Stimulated activated CD4-positive, alpha-beta T cell treated with anti-CD3 and anti-CD28 coated beads, TNF-alpha, amount 100 ng/mL, for 4 hours (primary cell): ENCODE results near the gene DCX.

Experiments used
- DNase-seq, 3 experiments: peaks; one replicate each; pipeline ENCODE4 v3.0.0-alpha.2; 2020; ENCODE audit warnings: low read depth in 3 of 3

Gene DCX

GRCh38 chrX:111411983-111412382 is at the start of gene DCX:
Gene DCX, minus strand, starts transcription at chrX:111412192. Its CDS starts 1,794 bp downstream, at chrX:111410398.
- no peak for DNase-seq

DNA sequence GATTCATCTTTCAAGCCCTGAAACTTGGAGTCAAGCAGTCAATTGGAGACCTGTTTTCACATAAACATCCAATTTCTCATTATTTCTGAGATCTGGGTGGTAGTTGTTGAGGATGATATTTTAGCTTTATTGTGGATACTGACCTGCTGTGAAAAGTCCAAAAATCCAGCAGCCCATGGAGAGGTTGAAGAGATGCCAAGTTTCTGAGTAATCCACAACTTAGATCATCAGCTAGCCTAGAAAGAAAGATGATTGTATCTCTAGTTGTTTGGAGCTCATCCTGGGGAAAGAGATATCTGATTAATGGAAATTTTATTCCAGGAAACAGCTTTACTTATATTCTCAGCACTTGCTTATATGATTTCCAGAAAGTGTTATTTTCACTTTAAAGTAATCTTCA is 48.6 kb upstream of the DCX start:
- DNase-seq = no peak

DNA sequence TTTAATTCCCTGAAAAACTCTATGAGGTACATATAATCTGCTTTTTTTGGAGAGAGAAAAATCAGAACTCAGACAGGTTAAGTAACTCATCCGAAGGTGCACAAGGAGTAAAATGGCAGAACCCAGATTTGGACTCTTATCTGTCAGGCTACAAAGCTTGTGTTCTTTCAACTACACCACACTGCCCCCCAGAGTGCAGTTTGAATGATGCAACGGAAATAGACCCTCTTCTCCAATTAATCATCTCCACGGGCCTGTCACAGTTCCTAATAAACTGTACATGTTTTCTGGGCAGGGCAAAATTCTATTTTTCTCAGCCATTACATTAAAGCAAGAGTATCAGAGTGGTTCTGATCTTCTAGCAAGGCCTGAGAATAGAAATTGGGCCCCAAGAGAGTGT is 35.3 kb upstream of the DCX start:
- DNase-seq = no peak

- no peak for DNase-seq
Measured at GRCh38 chrX:111445485-111445884, 33.5 kb upstream of the DCX start.

GRCh38 chrX:111444881-111445280 is 32.9 kb upstream of the DCX start:
- DNase-seq = no peak

GRCh38 chrX:111443946-111444345 is 32.0 kb upstream of the DCX start:
- DNase-seq = no peak

GRCh38 chrX:111442791-111443190 is 30.8 kb upstream of the DCX start:
- DNase-seq = no peak

DNA sequence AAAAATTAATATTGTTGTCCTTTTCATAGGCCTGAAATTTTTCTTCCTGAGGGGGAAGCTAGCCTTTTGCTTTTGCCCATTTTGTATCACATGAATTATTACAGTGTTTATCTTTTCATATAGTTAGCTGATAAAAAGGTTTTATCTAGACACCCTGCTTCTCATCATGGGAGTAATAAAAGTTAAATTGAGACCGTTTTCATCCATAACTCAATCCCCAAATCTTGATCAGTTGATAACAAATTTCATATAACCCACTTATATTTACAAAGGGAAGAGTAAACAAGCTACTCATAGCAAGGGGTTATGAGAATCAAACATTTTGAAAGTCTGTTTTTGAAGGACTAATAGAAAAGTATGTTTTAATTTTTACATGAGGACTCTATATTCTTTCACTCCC is 23.5 kb upstream of the DCX start:
- no peak for DNase-seq

DNA sequence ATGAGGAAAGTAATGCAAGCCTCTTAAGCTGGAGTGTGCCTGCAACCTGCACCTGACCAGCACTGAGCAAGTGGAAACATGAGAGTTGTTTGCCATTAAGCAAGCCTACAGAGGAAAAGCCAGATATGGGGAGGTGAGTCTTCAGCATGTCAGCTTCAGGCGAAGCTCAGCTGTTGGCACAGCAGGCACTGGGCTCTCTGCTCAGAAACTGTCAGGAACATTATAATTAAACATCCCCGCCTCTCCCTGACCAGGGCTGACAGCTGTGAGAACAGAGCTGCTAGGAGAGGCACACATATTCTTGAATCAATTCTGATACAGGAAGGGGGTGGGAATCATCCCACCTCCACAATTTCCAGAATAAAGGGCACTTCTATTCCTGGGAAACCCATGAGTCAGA is 19.0 kb upstream of the DCX start:
- DNase-seq = no peak

- no peak for DNase-seq
Measured at GRCh38 chrX:111411557-111411956, 435 bp downstream of the DCX start.

DNA sequence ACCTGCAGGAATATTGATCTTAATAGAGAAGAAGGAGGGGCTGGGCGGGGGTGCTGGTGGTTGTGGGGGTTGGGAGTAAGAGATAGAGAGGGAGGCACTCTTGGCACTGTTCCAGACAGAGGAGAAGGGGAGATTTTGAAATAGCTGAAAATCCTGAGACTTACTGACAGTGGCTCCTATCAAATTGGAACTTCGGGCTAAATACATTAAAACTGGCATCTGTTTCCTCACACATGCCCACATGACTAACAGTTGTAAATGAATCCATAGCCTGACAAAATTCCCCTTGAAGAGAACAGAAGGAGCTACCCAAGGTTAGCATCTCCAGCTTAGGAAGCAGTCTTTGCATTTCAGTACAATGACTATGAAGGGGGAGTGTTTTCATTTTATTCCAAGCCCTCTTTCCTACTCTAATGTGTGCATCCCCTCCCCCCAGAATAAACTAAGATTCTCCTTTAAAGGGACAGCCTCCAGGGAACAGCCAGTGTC is 1.4 kb downstream of the DCX start:
- no peak for DNase-seq

DNA sequence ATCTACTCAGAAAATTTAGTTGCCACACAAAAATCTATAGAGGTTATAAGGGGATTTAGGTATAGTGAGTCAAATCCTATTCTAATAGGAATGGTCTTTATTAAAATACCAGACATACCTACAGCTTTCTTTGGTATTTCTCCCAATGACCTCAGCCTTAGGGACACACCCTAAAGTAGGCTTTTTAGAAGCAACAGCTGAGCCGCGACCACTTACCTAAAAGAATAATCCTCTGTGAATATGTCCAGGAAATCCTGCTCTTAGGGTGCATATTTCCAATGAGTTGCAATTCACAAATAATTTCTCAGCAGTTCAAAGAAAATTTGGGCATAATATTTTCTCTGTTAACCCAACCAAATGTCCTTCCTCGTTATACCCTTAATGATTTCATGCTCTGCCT is 2.7 kb downstream of the DCX start:
- DNase-seq = no peak

- no peak for DNase-seq
Measured at GRCh38 chrX:111407948-111408347, 4.0 kb downstream of the DCX start.

GRCh38 chrX:111402344-111402743 is 9.6 kb downstream of the DCX start:
- DNase-seq = no peak

- DNase-seq = no peak
Measured at GRCh38 chrX:111395149-111395548, 16.8 kb downstream of the DCX start.

GRCh38 chrX:111394569-111394968 is 17.4 kb downstream of the DCX start:
- no peak for DNase-seq

GRCh38 chrX:111387470-111388070 is 24.4 kb downstream of the DCX start:
- DNase-seq = no peak

GRCh38 chrX:111386615-111387233 is 25.3 kb downstream of the DCX start:
- no peak for DNase-seq

DNA sequence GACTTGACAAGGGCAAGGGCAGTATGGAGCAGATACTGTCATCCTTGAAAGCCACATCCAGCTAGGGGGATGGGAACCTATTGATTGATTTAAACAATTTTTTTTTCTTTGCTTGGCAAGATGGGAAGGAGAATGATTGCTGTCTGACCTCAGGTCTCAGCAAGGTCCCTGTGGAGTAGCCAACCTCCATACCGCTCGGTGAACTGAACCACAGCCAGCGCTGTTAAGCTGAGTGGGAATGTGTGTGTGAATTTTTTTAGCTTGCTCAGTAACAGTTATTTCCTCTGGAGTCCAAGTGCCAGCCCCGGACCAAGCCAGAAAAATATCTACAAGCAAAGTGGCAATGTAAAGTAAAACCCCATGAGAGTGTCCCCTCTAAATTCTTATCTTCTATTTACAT is 25.9 kb downstream of the DCX start:
- no peak for DNase-seq

DNA sequence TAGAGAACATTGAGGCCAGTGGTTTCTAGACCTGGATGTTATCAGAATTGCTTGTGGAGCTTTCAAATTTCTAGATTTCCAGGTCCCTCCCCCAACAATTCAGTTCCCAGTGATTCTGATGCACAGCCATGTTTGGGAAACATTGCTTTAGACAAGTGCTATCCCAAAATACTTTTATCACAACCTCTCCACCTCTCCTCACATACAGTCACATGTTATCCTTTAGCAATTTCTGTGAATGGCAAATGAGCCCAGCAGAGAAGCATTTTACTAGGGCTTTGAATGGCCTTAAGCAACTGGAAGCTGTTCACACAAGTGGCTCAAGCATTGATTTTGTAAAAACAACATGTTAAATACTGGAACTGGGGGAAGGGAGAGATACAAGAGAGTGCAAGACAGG is 29.7 kb downstream of the DCX start:
- DNase-seq = no peak

DNA sequence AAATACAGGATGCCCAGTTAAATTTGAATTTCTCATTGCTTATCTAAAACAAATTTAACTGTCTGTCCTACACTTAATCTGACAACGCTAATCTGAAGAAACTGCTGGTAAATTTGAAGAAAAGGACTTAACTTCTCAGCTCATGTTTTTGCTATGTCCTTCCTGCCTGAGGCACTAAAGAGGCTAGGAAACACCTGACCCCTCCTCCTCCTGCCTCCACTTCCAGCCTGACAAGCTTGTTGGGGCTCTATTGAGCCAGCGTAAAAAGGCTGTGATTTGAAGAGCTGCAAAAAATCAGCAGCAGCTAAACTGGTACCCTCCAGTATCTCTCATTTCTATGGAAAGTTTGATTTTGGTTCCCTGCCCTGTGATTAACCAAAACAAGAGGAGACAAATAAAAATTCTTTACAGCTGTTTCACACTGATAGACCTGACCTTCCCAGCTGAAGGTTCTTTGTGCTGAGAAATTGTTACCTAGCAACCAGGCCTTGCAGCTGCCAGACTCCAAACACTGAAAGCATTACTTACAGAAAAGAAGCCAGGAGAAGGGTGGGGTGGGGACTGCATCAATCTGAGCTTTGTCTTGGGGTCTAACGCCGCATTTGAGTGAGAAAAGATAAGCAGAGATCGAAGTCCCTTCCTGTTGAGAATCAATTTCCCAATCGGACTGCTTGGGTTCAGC is 35.0 kb downstream of the DCX start:
- no peak for DNase-seq

DNA sequence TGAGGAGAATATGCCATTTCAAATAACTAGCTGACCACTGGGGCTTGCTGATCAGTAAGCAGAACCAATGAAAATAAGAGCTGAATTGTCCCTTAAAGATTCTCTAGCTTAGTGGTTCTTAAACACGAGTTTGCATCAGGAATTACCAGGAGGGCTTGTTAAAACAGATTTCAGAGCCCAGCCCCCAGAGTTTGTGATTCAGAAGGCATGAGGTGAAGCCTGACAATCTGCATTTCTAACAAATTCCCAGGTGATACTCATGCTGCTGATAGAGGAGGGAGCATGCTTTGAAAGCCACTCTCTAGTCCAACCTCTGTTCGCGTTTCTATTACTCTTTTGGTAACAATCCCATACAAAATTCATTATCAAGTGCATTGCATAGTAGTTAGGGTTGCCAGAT is 35.5 kb downstream of the DCX start:
- no peak for DNase-seq

DNA sequence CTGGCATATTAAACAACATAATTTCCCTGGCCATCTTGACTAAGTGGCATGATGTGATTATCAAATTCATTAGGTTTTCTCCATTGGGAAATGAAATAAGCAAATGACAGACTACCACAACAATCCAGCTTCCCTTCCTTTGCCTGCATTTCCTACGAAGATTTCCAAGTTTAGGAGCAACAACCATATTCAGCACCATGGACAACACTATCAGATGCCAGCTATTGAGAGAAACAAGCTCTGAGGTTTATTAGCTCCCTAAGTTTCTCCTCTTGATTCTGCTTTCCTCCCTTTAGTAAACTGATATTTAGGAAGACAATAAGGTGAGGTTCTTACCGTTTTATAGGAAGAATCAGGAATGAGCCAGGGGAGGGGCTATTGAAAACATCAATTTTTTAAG is 36.2 kb downstream of the DCX start:
- no peak for DNase-seq
